Stimulated activated CD8-positive, alpha-beta memory T cell treated with anti-CD3 and anti-CD28 coated beads, Interleukin-7, amount 100 ng/mL, for 1 hour (primary cell): ENCODE data around the gene ATP6V1F.

ENCODE experiments used
- DNase-seq, 2 donors: peaks; one replicate each; pipeline ENCODE4 v3.0.0-alpha.2; 2020; ENCODE audit warnings: low read depth in 2 of 2

Gene ATP6V1F

GRCh38 chr7:128867842-128868623, 5.4 kb downstream of the ATP6V1F start:
- DNase-seq = no peak

- DNase-seq = no peak
These were observed 6.0 kb downstream of the ATP6V1F start for GRCh38 chr7:128868624-128869137.

- DNase-seq = no peak
These were observed 6.7 kb downstream of the ATP6V1F start for GRCh38 chr7:128869138-128869943.

- DNase-seq = no peak
These were observed 7.3 kb downstream of the ATP6V1F start for GRCh38 chr7:128869944-128870285.

- no peak for DNase-seq
These were observed 8.4 kb downstream of the ATP6V1F start for GRCh38 chr7:128871050-128871449.

- no peak for DNase-seq
These were observed 9.8 kb downstream of the ATP6V1F start for GRCh38 chr7:128872394-128872824.

GRCh38 chr7:128873234-128873633, 10.6 kb downstream of the ATP6V1F start:
- DNase-seq = no peak

- no peak for DNase-seq
These were observed 11.7 kb downstream of the ATP6V1F start for GRCh38 chr7:128874140-128875031.

- DNase-seq = no peak
These were observed 12.9 kb downstream of the ATP6V1F start for GRCh38 chr7:128875523-128875948.

GRCh38 chr7:128876127-128876526, 13.5 kb downstream of the ATP6V1F start:
- no peak for DNase-seq

GRCh38 chr7:128876586-128876977, 13.9 kb downstream of the ATP6V1F start:
- no peak for DNase-seq

- no peak for DNase-seq
These were observed 14.5 kb downstream of the ATP6V1F start for GRCh38 chr7:128876978-128877755.

- no peak for DNase-seq
These were observed 15.1 kb downstream of the ATP6V1F start for GRCh38 chr7:128877756-128878120.

- DNase-seq = no peak
These were observed 15.8 kb downstream of the ATP6V1F start for GRCh38 chr7:128878226-128879105.

GRCh38 chr7:128879461-128879938, 16.8 kb downstream of the ATP6V1F start:
- no peak for DNase-seq

GRCh38 chr7:128879939-128880746, 17.5 kb downstream of the ATP6V1F start:
- DNase-seq = no peak

GRCh38 chr7:128880791-128881457, 18.3 kb downstream of the ATP6V1F start:
- DNase-seq = no peak

GRCh38 chr7:128881458-128882125, 18.9 kb downstream of the ATP6V1F start:
- no peak for DNase-seq
